Measurements from ENCODE around the gene DCK. TPM values are rescaled to one million over a fixed set of nuclear protein-coding genes. Genes with fewer than 3 reads are reported as not detected.

The DCK gene
- polyA plus RNA-seq, 3 donors: 13.3 to 56.6 (median 47.3) TPM

DNA sequence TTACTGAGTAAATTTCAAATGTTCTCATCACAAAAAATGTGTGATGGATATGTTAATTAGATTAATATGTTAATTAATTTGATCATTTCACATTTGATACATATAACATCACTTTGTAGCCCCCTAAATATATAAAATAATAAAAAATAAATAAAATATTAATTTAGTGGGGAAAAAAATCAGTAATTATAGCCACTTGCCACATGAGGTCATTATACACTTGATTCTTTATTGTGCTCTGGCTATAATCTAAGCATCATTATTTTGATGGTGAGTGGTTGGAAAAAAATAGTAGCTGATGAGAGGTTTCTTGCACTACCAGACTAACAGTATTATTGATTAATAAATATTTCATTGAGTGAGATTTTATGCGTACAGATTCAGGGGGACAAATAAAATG lies 57.4 kb downstream of the DCK start:
- Mint-ChIP-seq H3K36me3 (no peaks in the 10 kb centered on the region), H3K9me3 (peaks cover 0 to 4% (median 2%) of the 10 kb centered on the region in 7 donors), H3K4me1 (no peaks in the 10 kb centered on the region), H3K27ac (no peak overlapping the region), H3K4me3 (no peak overlapping the region), H3K27me3 (ENCODE audit: low read depth in 3 of 3) (peaks cover 0 to 2% (median 0%) of the 10 kb centered on the region in 3 donors)
- H3K4me1 ChIP-seq (ENCODE audit: control insufficient read depth in 1 of 2, insufficient read depth in 2 of 2, low read length in 2 of 2): no peaks in the 10 kb centered on the region
- no peaks in the 10 kb centered on the region for H3K9me3 ChIP-seq (replicated peaks in 1 of 2; ENCODE audit: control insufficient read depth in 1 of 2, insufficient read depth in 1 of 2, low read length in 2 of 2)
- no peaks in the 10 kb centered on the region for H3K36me3 ChIP-seq (replicated peaks in 1 of 2; ENCODE audit: control insufficient read depth in 1 of 2, insufficient read depth in 2 of 2, low read length in 2 of 2)
- no peaks in the 10 kb centered on the region for H3K27me3 ChIP-seq (ENCODE audit: control insufficient read depth in 2 of 2, insufficient read depth in 2 of 2, low read length in 2 of 2)
- H3K27ac ChIP-seq (ENCODE audit: low read depth in 1 of 2, low read length in 2 of 2): no peak overlapping the region
- TF ChIP-seq, protein P1, sequence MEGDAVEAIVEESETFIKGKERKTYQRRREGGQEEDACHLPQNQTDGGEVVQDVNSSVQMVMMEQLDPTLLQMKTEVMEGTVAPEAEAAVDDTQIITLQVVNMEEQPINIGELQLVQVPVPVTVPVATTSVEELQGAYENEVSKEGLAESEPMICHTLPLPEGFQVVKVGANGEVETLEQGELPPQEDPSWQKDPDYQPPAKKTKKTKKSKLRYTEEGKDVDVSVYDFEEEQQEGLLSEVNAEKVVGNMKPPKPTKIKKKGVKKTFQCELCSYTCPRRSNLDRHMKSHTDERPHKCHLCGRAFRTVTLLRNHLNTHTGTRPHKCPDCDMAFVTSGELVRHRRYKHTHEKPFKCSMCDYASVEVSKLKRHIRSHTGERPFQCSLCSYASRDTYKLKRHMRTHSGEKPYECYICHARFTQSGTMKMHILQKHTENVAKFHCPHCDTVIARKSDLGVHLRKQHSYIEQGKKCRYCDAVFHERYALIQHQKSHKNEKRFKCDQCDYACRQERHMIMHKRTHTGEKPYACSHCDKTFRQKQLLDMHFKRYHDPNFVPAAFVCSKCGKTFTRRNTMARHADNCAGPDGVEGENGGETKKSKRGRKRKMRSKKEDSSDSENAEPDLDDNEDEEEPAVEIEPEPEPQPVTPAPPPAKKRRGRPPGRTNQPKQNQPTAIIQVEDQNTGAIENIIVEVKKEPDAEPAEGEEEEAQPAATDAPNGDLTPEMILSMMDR (IDR thresholded peaks at IDR 0.05): no peak
- H2AFZ ChIP-seq (ENCODE audit: insufficient read depth, low read depth, low read length, poor library complexity, severe bottlenecking): no peak overlapping the region
- no peaks in the 10 kb centered on the region for H4K20me1 ChIP-seq (ENCODE audit: insufficient read depth, low read length)
- WGBS (ENCODE audit: insufficient coverage): no CpG with 5 or more reads among the region's 1 CpG
- no peak overlapping the region for H3K4me2 ChIP-seq (replicated peaks; ENCODE audit: extremely low read depth, low read length, poor library complexity, severe bottlenecking)
- intact Hi-C loops (cut with micrococcal nuclease): no loop called here
- H3K9ac ChIP-seq (ENCODE audit: insufficient read depth, low read length, poor library complexity, severe bottlenecking): no peak overlapping the region
- no peak overlapping the region for H3K4me3 ChIP-seq (replicated peaks in 1 of 3; ENCODE audit: low read depth in 2 of 3, low read length in 3 of 3)
- H3K79me2 ChIP-seq (ENCODE audit: insufficient read depth, low read length): no peaks in the 10 kb centered on the region
- no peak for DNase-seq

DNA sequence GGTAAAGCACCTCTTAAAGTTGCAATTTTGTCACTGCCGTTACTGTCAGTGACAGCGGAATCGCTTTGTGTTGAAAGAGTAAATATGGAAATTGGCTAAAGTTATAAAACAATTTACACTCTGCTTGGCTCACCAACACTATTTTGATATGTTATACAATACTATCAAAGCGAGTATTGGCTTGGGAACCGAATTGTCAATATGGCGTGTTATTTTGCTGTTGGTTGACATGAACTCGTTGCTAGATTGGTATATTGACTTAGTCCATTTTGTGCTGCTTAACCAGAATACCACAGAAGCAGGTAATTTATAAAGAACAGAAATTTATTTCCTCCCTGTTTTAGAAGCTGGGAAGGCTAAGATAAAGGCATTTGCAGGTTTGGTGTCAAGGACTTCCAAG lies 58.6 kb downstream of the DCK start:
- no peak overlapping the region for H3K4me3 ChIP-seq (replicated peaks in 1 of 3; ENCODE audit: low read depth in 2 of 3, low read length in 3 of 3)
- H3K4me3 Mint-ChIP-seq: no peak overlapping the region
- no peak overlapping the region for H3K9ac ChIP-seq (ENCODE audit: insufficient read depth, low read length, poor library complexity, severe bottlenecking)
- H3K79me2 ChIP-seq (ENCODE audit: insufficient read depth, low read length): no peaks in the 10 kb centered on the region
- no peak overlapping the region for H3K4me2 ChIP-seq (replicated peaks; ENCODE audit: extremely low read depth, low read length, poor library complexity, severe bottlenecking)
- intact Hi-C loops (cut with micrococcal nuclease): no loop called here
- no peaks in the 10 kb centered on the region for H3K36me3 ChIP-seq (replicated peaks in 1 of 2; ENCODE audit: control insufficient read depth in 1 of 2, insufficient read depth in 2 of 2, low read length in 2 of 2)
- H4K20me1 ChIP-seq (ENCODE audit: insufficient read depth, low read length): no peaks in the 10 kb centered on the region
- no peaks in the 10 kb centered on the region for H3K4me1 ChIP-seq (ENCODE audit: control insufficient read depth in 1 of 2, insufficient read depth in 2 of 2, low read length in 2 of 2)
- no peaks in the 10 kb centered on the region for H3K9me3 ChIP-seq (replicated peaks in 1 of 2; ENCODE audit: control insufficient read depth in 1 of 2, insufficient read depth in 1 of 2, low read length in 2 of 2)
- no peak overlapping the region for H3K27ac ChIP-seq (ENCODE audit: low read depth in 1 of 2, low read length in 2 of 2)
- no peaks in the 10 kb centered on the region for H3K27me3 ChIP-seq (ENCODE audit: control insufficient read depth in 2 of 2, insufficient read depth in 2 of 2, low read length in 2 of 2)
- no peaks in the 10 kb centered on the region for H3K36me3 Mint-ChIP-seq
- H3K4me1 Mint-ChIP-seq: no peaks in the 10 kb centered on the region
- H3K27me3 Mint-ChIP-seq (ENCODE audit: low read depth in 3 of 3): peaks cover 0 to 2% (median 0%) of the 10 kb centered on the region in 3 donors
- WGBS (ENCODE audit: insufficient coverage): no CpG with 5 or more reads among the region's 7 CpGs
- no peak overlapping the region for H3K27ac Mint-ChIP-seq
- peaks cover 0 to 4% (median 2%) of the 10 kb centered on the region in 7 donors for H3K9me3 Mint-ChIP-seq
- DNase-seq: no peak
- TF ChIP-seq, protein P1 (IDR thresholded peaks at IDR 0.05): no peak
- H2AFZ ChIP-seq (ENCODE audit: insufficient read depth, low read depth, low read length, poor library complexity, severe bottlenecking): no peak overlapping the region
